GM19467 (cell line): ENCODE results near the gene HOXB5.

Experiments used
- ATAC-seq: cut with Tn5 transposase; IDR thresholded peaks from one replicate; pipeline ENCODE4 v1.9.1; 2021; ENCODE audit warnings: mild to moderate bottlenecking, moderate library complexity; ENCODE audit not compliant: unreplicated experiment

The HOXB5 gene

DNA sequence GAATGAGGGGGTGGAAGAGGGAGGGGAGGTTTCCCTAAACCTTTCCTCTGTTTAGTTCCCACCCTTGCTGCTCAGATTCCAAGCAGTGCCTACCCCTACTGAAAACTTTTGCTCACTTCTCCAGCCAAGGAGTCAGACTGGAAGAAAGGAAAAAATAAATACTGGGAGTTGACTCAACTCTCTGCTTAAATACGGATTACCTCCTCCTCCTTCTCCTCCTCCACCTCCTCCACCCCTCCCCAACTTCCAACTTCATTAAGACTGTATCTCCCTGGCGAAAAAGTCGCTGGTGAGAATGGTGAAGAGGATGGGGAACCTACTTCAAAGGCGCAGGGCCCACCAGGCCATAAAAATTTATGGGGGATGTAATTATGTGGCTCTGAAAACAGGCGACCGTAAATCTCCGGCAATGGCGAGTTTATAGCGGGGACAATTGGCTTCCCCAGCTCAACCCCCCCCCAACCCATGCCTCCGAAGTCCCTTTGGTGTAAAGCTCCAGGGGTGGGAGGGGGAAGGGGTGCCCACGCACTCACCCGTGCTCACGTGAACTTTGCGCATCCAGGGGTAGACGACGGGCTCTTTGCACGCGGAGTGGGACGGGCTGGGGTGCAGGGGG, 16.1 kb downstream of the HOXB5 start:
- ATAC-seq = no peak

DNA sequence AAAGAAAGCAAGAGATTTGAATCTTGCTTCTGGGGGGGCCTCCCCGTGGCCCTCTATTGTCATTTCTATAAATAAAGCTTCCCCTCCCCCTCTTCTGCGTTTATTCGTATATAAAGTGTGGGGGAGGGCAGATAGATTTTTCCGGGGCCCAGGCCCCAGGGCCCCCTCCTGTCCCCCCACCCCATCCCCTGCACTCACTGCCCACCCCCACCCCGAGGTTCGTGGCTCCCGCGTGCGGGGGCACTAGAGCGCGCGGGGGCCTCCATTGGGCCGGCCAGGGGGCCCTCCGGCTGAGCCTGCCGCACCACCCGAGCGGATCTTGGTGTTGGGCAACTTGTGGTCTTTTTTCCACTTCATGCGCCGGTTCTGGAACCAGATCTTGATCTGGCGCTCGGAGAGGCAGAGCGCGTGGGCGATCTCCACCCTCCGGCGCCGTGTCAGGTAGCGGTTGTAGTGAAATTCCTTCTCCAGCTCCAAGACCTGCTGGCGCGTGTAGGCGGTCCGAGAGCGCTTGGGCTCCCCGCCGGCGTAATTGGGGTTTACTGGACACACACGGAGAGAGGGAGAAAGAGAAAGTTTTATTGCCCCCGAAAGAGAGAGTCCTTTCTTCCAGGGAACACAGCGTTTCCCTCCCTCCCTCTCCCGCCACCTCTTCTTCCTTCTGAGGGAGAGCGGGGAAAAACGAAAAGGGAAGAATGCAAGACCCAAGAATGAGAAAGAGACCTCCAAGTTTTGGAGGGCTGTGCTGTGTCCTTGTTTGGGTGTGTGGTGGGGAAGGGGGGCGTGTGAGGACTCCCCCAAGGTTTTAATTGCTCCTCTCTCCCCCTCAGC, 16.9 kb downstream of the HOXB5 start:
- no peak for ATAC-seq

DNA sequence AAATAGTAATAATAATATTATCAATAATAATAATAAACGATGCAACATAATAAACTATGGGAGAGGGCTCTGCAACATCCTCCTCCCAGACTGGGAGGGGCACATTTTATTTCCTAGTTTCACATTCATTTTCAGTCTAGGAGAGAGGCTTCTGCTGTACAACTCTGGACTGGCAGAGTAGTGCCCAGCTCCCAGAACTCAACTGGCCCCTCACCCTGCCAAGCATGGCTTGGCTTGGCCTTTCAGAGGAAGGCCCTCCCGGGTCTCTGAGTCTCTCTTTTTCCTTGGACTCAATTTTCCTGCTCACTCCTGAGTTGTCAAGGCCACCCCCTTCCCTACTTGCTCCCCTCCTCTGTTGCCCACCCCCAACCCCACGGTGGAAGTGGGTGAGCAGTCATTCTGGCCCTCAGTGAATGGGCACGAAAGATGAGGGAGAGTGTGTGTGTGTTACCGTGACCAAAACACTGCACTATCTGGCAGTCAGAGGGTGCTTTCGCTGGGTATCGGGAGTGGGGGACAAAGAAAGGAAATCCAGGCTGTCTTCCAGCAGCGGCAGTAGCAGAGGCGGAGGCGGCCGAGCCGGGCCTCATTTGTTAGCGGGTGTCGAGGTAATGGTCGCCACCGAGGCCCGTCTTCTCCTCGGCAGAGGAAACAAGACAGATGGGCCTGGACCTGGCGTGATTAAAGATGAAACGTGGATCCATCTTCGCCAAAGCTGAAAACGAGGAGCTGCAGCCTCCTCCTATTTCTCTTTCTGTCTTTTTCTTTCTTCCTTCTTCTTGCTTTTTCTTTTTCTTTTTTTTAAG, 17.7 kb downstream of the HOXB5 start:
- no peak for ATAC-seq

DNA sequence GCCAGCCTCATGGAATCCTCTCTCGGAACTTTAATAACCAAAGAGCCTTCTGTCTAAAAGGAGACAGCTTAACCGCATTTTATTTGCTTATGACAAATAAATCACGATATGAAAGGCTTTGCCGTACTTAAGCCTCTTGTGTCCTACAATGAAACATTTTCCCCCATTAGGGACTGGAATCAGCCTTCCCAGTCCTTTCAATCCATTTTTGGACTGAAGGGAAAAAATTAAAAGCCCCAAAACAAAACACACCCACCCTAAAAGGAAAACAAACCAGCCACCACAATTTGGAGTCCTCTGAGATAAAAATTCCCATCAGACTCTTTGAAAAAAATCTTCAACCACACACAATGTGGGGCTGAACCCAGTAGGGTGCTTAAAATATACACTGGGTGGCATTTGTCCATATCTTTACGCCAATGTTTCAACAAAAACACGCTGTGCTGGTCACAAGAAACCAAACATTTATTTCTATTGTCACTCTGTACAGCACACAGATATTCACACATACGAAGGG, 18.5 kb downstream of the HOXB5 start:
- no peak for ATAC-seq

DNA sequence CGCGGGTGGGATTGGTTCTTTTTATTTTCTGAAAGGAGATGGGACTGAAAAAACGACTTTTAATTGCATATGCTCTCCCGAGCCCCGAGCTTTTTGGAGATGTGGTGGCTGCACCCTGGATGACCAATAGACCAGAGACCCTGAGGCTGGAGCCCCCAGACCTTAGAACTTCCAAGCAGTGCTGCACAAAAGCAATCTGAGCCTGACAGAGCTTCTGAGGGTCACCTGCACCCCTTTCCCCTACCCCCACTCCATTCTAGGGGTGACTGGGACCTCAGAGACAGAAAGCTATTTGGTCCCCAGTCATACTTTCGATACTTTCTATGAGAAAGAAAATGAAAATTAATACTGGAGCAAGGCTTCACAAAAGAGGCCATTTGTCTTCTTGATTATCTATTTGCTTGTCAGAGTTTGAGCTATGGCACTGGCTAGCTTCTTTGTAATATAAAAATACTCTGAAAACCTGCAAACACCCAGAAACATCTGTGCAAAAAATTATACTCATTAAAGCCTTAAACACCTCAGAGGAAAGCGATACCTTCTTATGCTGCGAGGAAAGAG, 19.0 kb downstream of the HOXB5 start:
- ATAC-seq = no peak

DNA sequence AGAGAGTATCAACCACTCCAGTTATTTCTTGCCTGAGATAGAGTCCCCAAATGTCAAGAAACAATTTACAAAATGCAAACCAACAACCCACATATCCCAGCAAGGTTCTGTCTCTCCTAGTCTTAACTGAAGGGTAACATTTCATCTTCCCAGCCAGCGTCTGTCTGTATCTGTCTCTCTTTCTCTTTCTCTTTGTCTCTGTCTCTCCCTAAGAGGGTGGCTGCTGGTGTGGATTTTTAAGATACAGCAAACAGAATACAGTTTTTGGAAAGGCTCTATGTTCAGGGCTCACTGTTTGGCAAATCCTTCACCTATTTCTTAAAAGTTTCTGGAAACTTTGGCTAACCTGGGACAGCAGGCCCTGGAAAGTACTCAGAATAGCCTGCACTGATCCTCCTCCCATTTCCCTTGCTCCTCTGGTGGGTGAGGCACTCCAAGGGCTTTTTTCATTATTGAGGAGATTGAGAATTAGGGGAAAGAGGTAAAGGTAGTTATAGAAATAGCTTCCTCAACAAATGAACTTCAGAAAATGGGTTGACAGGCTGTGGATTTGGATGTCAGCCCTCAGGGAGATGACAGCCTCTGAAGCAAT, 21.7 kb downstream of the HOXB5 start:
- ATAC-seq = no peak

DNA sequence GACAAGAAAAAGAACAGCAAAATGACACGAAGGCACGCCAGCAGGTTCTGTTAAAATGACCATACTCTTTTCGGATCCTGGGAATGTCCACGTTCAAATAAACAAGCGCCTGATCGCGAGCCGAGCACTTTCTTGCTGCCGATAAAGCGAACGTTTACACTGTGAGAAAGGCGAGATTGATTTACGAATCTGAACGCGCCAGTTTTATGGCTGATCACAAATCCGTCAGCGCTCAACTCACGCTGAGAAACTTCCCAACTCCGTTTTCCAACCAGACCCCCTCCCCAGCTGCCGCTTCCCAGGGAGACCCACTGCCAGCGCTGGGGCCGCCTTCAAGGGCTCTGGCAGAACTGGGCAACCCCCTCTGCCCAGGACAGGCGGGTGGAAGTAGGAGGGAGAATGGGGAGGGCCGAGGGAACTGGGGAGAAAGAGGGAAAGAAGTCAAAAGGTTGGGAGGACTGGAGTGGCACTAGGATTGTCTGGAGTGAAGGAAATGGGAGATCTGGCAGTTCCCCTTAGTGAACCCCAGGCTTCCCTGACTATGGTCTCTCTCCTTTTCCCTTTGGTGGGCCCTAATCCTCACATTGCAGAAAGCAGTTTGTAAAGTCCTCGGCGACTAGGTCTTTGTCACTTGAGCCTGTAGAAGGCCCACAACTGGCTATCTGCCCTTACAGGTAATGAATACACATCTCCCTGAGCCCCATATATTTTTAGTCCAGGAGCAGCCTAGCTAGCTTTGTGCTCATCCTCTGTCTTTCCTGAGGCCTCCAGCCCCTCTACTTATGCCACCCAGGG, 22.4 kb downstream of the HOXB5 start:
- no peak for ATAC-seq

DNA sequence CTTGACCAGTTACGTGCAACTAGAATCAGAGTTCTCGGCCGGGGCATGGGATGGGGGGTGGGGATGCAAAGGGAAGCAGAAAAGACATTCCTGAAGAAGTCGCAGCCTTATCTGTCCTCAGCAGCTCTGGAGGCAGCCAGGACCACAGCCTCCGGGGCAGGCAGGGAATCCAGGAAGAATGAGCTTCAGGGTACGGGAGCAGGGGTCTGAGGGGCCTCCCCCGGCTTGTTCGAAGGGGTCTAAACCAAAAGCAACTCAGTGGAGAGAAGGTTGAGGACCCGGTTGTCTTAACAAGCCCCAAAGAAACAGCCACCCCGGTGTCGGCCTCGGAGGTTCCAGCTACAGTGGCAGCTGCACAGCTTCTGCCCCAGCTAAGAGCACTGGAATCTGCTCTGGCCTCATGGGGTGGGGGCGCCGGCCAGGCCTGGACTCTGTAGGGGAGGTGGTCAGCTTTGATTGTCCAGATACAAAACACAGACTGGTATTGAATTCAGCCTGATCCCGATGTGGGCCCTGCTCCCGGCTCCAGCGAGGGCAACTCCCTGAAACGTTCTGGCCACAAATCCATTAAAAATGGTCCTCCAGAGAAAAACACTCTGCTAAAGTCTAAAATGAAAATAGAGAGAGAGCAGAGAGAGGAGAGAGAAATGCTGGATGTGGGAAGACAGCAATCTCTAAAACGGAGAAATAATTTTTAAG, 23.1 kb downstream of the HOXB5 start:
- ATAC-seq = no peak

DNA sequence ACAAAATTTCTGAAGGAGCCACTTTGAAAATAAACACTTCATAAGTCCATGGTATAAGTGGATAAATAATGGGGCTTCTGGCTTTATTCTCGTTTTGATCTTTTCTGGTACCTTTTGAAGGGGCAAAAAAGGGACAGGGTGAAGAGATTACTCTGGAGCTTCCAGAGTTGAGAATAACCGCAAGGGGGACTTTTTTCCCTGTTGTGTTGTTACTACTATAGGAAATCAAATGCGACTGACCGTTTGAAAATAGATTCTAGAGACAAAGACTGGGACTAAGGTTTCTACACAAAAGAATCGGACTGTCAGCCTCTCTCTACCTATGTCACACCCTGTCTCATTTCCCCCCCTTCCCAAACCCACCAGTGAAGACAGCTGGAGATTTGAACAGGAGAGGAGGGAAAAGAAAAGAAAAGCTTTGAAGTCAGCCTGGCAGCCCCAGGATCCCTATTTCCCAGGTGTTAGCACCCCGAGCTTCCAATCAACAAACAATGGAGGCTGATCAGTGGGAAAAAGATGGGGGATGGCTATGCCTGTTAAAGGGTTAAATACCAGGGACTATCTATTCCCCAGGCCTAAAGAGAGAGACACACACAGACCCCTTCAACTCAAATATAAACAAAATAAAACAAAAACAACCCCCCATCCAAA, 23.8 kb downstream of the HOXB5 start:
- no peak for ATAC-seq

DNA sequence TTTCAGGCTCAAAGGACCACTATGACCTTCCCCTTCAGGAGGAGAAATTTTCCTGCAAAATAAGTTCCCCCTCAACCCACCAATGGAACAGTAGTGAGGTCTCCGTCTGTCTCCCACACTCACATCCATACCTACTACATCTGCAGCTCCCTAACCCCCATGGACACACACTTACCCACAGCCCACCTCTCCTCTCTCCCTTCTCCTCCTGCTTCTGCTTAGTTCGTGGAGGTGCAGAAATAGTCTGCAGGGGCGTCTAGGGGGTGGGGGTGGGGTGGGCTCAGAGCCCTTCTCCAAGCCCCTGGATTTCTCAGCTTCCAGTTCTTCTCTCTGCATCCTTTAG, 24.4 kb downstream of the HOXB5 start:
- ATAC-seq = no peak

DNA sequence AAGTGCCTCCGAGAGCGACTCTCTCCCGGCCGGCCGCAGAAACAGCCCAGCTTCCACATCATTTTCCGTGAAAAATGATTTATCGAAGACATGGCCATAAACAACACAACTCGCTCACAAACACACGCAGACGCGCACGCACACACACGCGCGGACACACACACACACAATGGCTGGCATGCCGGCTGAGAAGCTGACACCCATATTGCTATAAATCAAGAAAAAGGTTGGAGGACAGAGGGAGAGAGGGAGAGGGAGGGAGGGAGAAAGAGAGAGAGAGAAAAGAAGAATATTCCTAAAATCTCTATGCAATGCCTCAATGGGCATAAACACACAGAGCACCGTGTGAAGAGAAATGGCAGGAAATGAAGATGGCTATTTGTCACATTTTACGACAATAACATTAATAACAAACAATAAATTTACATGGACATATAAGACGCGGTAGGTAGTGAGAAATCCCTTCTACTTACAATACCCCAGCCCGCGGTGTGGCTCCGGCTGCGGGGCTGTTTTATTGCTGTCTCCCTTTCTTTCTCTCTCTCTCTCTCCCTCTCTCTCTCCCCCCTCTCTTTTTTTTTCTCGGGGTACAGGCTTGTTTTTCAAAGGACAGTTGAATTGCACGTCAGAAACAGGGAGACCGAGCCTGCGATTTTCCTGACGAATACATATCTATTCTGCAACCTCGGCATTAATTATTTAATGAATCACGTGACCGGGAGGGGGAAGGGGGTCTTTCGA, 24.9 kb downstream of the HOXB5 start:
- ATAC-seq = no peak

DNA sequence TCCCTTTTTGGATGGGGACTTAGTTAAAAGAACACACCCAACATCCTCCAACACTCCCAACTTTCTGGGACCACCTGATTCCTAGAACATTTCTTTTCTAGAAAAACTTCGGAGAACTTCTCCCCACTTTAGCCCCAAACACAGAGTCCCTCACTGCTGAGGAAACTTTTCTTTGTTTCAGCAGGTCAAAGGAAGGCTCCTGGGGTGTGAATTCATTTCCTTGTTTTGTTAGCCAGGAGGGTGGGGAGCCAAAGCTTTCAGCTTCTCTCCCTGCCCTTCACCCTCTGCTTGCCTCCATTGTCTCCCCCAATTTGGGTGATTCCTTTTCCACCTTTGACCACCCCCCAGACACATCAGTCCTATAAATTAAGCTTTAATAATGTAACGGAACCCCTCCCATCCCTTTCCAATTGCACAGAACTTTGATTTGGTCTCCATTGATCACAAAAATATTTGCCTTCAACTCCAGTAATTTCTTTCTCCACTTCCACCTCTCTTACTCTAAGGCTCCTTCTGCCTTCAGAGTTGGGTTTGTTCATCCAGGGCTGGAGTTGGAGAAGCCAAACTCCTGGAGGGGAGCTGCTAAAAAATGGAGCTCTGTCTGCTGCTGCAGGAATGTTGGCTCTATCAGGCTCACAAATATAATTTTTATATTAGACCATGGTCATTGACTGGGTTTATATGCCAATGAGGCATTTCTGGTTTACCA, 25.8 kb downstream of the HOXB5 start:
- no peak for ATAC-seq

DNA sequence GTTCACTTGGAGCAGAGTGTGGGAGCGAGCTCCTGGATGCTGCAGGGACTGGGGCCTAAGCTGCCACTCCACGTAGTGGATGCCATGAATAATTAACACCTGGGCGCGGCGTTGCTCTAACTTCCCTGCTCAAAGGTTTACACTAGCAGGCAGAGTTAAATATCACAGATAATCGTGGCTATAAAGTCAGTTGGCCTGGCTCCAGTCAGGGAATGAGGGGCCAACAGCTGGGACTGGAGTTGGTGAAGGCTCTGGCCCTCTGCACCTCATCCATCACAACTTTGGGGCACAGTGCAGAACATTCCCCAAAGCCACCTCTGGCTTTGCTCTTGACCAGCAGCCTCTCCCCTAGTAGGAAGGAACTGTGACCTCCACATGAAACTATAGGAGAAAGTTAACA, 26.4 kb downstream of the HOXB5 start:
- ATAC-seq = no peak

DNA sequence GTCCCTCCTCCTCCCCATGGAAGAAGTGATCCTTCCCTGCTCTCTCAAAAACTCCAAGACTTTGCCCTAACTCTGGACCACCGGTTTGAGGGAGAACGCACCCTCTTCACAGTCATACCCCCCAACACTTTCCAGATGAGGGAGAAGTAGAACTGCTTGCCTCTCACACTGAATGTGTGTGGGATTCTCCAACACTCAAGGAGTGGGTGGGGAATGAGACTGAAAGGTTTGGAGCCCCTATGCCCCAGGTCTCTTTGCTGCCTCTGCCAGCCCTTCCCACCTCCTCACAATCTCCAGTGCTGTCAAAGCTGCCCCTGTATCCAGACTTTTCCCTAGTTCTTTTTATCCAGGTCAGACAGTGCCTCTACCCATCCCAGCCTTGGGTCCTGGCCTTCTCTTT, 26.9 kb downstream of the HOXB5 start:
- ATAC-seq = no peak

DNA sequence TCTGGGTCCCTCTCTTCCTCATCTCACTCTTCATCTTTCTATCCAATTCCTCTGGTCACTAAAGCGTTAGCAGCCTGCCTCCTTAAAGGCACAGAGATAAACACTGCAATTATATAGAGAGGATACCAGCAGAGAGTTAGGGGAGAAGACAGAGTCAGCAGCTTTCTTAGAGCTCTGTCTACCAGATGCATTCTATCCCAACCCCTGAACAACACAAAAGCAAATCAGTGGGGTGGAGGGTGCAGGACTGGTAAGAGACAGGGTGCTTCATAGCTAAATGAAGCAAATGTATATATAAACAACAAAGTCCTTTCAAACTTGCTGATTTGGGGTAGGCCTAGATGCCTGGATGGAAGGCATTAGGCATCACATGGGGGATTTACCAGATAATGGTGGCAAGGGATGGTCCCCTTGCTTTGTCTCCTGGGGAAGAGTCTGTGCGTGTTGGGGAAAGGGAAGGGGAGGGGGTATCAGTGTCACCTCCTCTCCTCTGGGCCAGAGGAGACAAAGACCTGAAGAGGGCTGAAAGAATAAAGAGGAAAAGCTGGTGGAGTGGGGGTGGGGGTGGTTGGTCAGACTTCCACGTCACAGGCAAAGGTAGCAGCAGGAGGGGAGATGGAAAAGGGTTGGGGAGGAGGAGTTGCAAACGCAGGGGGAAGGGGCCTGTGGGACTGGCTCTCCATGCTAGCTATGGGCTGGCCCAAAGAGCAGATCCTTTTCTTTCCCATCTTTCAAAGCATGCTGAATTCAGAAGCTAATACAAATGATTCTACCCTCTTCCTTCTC, 27.5 kb downstream of the HOXB5 start:
- ATAC-seq = no peak

DNA sequence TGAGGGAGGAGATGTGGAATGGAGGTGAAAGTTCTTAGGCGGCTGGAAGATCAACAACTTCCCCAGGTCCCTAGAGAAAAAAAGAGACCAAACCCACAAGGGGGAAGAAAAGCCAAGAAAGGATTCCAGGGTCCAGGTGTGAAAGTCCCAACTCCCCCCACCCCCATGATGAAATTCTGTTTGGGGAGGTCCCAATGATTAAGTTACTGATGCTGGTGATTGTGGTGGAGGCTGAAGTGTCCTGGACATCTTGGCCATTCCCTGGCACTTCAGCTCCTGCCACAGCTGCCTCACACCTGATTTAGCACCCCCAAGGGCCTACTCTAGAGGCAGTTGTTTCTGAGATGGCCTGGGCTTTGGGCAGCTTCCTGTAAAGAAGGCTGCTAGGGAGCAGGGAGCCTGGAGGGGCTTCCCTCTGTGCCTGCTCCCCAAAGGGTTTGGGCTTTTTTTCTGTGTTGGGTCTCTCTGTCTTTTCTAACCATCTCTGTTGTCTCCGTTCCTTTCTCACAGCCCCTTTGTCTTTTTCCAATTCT, 28.5 kb downstream of the HOXB5 start:
- ATAC-seq = no peak
